Astrocyte (in vitro differentiated cells and primary cell): ENCODE data around the gene SHROOM1.

Experiments used
- CTCF ChIP-seq: IDR thresholded peaks from 2 replicates; pipeline ENCODE4 v1.5.1; 2011; ENCODE audit warnings: low read depth, mild to moderate bottlenecking, inconsistent platforms, low read length, moderate library complexity; ENCODE audit not compliant: insufficient read depth
- EZH2 ChIP-seq: IDR thresholded peaks from 2 replicates; pipeline ENCODE4 v1.6.1; 2012; ENCODE audit warnings: mild to moderate bottlenecking, low read length, inconsistent platforms; ENCODE audit not compliant: insufficient read depth

- TF ChIP-seq CTCF (no peak), EZH2 (no peak)
These were observed 41.9 kb downstream of the SHROOM1 start for GRCh38 chr5:132788508-132788907.
